GM12875 (cell line): ENCODE results near the gene TSHZ2.

Experiments used
- H3K4me3 ChIP-seq: one replicate; pipeline ENCODE4 v1.5.1; 2011; ENCODE audit warnings: low read depth, low read length, control low read depth
- TF ChIP-seq, protein P1 (sequence below): IDR thresholded peaks from 2 replicates; pipeline ENCODE4 v1.5.1; 2011; ENCODE audit warnings: low read depth, mild to moderate bottlenecking, control low read depth, inconsistent platforms, low read length, moderate library complexity, borderline replicate concordance; ENCODE audit not compliant: insufficient read depth

The TSHZ2 gene

DNA sequence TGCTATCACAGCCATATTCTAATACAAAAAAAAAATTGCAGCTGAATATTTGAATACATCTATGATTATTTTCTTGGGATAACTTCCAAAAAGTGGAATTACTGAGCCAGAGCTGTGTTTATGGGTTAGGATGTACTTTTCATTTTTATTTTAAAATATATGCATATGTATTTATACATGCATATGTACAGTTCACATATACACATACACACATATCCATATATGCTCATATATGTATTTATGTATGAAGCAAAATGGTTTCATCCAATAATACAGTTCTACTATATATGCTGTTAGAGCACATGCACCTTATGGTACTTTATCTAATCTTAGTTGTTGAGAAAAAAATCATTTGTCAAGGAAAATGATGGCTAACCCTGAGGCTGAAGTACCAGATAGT is 54.9 kb downstream of the TSHZ2 start:
- TF ChIP-seq, protein P1, sequence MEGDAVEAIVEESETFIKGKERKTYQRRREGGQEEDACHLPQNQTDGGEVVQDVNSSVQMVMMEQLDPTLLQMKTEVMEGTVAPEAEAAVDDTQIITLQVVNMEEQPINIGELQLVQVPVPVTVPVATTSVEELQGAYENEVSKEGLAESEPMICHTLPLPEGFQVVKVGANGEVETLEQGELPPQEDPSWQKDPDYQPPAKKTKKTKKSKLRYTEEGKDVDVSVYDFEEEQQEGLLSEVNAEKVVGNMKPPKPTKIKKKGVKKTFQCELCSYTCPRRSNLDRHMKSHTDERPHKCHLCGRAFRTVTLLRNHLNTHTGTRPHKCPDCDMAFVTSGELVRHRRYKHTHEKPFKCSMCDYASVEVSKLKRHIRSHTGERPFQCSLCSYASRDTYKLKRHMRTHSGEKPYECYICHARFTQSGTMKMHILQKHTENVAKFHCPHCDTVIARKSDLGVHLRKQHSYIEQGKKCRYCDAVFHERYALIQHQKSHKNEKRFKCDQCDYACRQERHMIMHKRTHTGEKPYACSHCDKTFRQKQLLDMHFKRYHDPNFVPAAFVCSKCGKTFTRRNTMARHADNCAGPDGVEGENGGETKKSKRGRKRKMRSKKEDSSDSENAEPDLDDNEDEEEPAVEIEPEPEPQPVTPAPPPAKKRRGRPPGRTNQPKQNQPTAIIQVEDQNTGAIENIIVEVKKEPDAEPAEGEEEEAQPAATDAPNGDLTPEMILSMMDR, result no peak
- no peak overlapping the region for H3K4me3 ChIP-seq

DNA sequence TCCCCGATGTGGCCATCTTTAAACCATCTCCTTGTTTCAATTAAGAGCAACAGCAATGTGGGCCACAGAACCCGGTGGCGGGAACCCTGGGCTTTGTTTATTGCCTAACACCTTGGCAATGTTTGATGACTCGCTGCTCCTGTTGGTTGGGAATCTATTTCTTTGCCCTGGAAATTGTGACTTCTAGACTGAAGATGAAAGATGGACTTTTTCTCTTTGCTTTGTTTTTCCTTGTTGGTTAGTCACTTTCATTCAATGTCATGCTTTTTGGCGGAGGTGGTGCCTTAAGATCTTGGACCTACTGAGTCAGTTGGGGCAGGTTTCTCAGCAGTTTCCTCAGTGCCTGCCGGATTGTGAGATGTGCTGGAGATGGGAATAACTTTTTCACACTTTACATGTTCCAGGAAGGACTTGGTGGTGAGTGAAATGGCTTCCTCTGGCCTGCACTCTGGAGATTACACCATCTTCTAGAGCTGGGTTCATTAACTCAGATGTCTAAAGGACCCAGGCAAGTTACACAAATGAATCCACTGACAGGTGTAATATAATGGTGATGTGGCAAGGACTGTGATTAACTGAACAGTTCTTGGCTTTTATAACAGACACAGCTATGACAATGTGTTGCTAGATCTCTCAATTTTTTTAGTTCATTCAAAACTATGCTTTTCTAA is 56.3 kb downstream of the TSHZ2 start:
- TF ChIP-seq, protein P1, result no peak
- H3K4me3 ChIP-seq, result no peak overlapping the region

DNA sequence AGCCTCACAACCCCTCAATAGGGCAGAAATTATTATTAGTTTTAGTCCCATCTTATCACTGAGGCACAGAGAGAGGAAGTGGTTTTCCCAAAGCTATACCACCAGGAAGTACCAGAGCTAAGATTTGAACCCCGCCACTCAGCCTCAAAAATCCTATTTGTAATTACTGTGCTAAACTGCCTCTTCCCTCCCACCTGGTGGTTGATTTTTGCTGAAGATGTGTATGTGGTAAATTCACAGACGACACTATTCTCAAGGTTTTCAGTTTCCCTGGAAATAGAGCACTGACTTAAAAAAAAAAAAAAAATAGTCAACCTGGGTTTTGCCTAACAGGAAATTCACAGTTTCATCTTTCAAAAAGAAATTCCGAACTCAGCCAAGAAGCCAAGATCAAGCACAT is 57.9 kb downstream of the TSHZ2 start:
- H3K4me3 ChIP-seq, result no peak overlapping the region
- TF ChIP-seq, protein P1, result no peak

DNA sequence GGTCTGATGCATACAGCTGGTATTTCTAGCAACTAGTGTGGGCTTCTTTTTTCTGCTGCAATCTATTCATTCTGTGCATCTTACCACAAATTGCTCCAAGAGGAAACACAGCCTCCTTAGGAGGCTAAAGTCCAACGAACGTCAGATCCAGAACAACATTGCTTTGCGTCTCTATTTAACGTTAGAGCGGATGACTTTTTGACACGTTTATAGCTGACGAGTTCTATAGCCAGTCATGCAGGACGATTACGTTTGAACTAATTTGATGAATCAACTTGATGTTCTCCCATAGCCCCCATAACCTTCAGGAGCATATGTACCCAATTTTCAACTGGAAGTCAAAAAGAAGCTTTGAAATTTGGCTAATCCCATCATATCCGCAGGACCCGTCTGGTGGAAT is 59.9 kb downstream of the TSHZ2 start:
- TF ChIP-seq, protein P1, result no peak
- no peak overlapping the region for H3K4me3 ChIP-seq

DNA sequence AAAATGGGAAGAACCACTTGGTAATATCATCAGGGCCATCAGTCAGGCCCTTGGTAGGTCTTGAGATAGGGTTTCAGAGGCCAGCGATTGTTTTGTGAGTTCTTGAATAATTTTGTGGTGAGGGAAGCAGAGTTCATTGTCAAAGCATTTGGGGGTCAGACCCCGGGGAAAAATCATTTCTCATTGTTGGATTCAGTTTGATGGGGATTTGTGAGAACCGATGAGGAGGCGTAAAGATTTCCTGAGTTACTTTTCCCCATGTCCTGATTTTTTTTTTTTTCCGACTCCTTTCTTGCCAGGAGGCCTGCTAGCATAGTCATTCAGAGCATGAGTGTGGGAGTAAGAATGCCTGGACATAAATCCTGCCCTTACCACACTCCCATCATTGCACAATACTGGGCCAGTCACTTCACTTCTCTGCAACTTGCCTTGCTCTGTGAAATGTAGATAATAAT is 60.3 kb downstream of the TSHZ2 start:
- TF ChIP-seq, protein P1, result no peak
- H3K4me3 ChIP-seq, result no peak overlapping the region

DNA sequence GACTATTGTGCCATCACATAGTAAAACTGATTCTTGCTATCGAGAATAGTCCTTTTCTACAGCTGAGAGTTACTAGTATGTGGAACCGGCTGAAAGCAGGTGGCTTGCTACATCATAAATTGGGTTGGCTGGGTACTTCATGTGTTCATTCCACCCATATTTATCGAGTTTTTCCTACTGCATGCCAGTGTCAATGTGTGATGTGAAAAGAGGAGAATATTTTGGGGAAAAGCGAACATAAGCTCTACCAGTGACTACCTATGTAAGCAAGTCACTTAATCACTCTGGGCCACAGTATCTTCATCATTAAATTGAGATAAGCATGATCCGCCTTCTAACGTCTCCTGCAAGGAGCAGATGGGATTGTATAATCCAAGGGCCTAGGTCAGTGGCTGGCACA is 61.0 kb downstream of the TSHZ2 start:
- no peak overlapping the region for H3K4me3 ChIP-seq
- TF ChIP-seq, protein P1, result no peak

DNA sequence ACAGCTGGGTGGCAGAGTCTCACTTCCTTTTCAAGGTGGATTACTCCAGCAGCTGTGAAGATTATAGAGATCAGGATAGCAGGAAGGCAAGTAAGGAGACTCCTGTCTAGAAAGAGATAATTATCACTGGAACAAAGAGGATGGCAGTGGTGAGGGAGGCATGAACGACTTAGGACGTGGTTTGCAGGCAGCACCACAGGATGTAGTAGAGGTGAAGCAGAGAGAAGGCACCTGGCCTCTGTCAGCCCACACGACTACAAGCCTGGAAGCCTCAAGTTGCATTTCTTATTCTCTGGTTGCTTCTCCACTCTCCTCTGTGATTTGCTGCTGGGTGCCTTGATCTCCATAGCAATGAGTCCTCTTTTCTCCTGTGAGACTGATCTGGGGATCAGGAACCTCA is 62.7 kb downstream of the TSHZ2 start:
- no peak overlapping the region for H3K4me3 ChIP-seq
- TF ChIP-seq, protein P1, result no peak
